A673 (cell line): ENCODE measurements around the gene SLC27A4. TPM values are rescaled to one million over a fixed set of nuclear protein-coding genes. Genes with fewer than 3 reads are reported as not detected.

Experiments used
- BruUV-seq: library from RNA; stranded (reverse); fragments of 400-500 nt; replicated peaks from 2 replicates; lab custom pipeline; 2021; lab: Mats Ljungman, UMichigan
- CTCF ChIA-PET: fragments of 300-600 bp; sonication (Branson Sonifier 250); formaldehyde crosslinking; loops from one replicate; lab custom pipeline; 2022; ENCODE audit warnings: antibody characterized with exemption; lab: Charles Lee
- POLR2A ChIA-PET: fragments of 300-600 bp; sonication (Branson Sonifier 250); formaldehyde crosslinking; loops from one replicate; lab custom pipeline; 2022; ENCODE audit warnings: antibody characterized with exemption; ENCODE audit not compliant: low non-redundant PET; lab: Charles Lee
- DNase-seq: peaks from one replicate; pipeline ENCODE4 v3.0.0-alpha.2; 2015; ENCODE audit warnings: low spot score
- H3K27ac ChIP-seq: fragments of 200-600 bp; sonication (generic); 2 replicates; pipeline ENCODE4 v1.5.1; 2016; ENCODE audit warnings: mixed run types, low read depth, mild to moderate bottlenecking, mixed read lengths, antibody characterized with exemption, low read length; ENCODE audit not compliant: poor library complexity, severe bottlenecking
- H3K27me3 ChIP-seq: fragments of 200-600 bp; sonication (generic); replicated peaks from 2 replicates; pipeline ENCODE4 v1.6.1; 2017; ENCODE audit warnings: mixed run types, low read depth, mild to moderate bottlenecking, mixed read lengths, antibody characterized with exemption, low read length; ENCODE audit not compliant: insufficient read depth, poor library complexity
- H3K36me3 ChIP-seq: fragments of 200-600 bp; sonication (generic); 2 replicates; pipeline ENCODE4 v1.6.1; 2016; ENCODE audit warnings: mixed run types, mild to moderate bottlenecking, mixed read lengths, antibody characterized with exemption, low read length; ENCODE audit not compliant: insufficient read depth, poor library complexity, severe bottlenecking
- H3K4me1 ChIP-seq: fragments of 200-600 bp; sonication (generic); 2 replicates; pipeline ENCODE4 v1.6.1; 2017; ENCODE audit warnings: mixed run types, mild to moderate bottlenecking, mixed read lengths, antibody characterized with exemption, low read length; ENCODE audit not compliant: insufficient read depth, poor library complexity, severe bottlenecking
- H3K4me3 ChIP-seq: fragments of 200-600 bp; sonication (generic); 2 replicates; pipeline ENCODE4 v1.5.1; 2016; ENCODE audit warnings: low read depth, mixed run types, mild to moderate bottlenecking, mixed read lengths, low read length; ENCODE audit not compliant: poor library complexity, severe bottlenecking
- H3K9me3 ChIP-seq: fragments of 200-600 bp; sonication (generic); 2 replicates; pipeline ENCODE4 v1.6.1; 2016; ENCODE audit warnings: mixed run types, low read depth, mild to moderate bottlenecking, mixed read lengths, antibody characterized with exemption, low read length; ENCODE audit not compliant: poor library complexity, severe bottlenecking
- EZH2 ChIP-seq: fragments of 200-600 bp; sonication (generic); IDR thresholded peaks from 2 replicates; pipeline ENCODE4 v1.6.1; 2017; ENCODE audit warnings: borderline replicate concordance, low read depth, mild to moderate bottlenecking, mixed read lengths, antibody characterized with exemption, low read length; ENCODE audit not compliant: poor library complexity, severe bottlenecking
- intact Hi-C: fragments of 100-400 bp; cut with micrococcal nuclease; formaldehyde crosslinking; loops from one replicate; pipeline ENCODE4 v1.10.0; 2022; ENCODE audit not compliant: unreplicated experiment
- total RNA-seq: library from RNA; stranded (reverse); gene quantifications from 2 replicates; pipeline ENCODE4 v1.2.3, GENCODE V29; 2021
- TF ChIP-seq, protein P1 (sequence below): fragments of 300-800, 200-600 bp; sonication (generic); conservative IDR thresholded peaks from 2 replicates; pipeline ENCODE4 v1.5.1; 2017; ENCODE audit warnings: low read depth, mild to moderate bottlenecking, antibody characterized with exemption, low read length, moderate library complexity, mixed read lengths

SLC27A4 gene
- total RNA-seq, 1 experiment from 2014 or later, result 39.1 TPM

GRCh38 chr9:128390813-128391711 lies 50.7 kb downstream of the SLC27A4 start:
- Histone ChIP-seq H3K27me3 (no peaks in the 10 kb centered on the region), H3K27ac (no peak overlapping the region), H3K9me3 (no peaks in the 10 kb centered on the region), H3K4me1 (peaks cover 10% of the 10 kb centered on the region), H3K4me3 (no peak overlapping the region), H3K36me3 (peaks cover 17% of the 10 kb centered on the region)
- ChIA-PET POLR2A (no interaction called here), CTCF (no interaction called here)
- TF ChIP-seq, protein P1, sequence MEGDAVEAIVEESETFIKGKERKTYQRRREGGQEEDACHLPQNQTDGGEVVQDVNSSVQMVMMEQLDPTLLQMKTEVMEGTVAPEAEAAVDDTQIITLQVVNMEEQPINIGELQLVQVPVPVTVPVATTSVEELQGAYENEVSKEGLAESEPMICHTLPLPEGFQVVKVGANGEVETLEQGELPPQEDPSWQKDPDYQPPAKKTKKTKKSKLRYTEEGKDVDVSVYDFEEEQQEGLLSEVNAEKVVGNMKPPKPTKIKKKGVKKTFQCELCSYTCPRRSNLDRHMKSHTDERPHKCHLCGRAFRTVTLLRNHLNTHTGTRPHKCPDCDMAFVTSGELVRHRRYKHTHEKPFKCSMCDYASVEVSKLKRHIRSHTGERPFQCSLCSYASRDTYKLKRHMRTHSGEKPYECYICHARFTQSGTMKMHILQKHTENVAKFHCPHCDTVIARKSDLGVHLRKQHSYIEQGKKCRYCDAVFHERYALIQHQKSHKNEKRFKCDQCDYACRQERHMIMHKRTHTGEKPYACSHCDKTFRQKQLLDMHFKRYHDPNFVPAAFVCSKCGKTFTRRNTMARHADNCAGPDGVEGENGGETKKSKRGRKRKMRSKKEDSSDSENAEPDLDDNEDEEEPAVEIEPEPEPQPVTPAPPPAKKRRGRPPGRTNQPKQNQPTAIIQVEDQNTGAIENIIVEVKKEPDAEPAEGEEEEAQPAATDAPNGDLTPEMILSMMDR, result no peak
- no peak for TF ChIP-seq EZH2
- no peak for DNase-seq
- BruUV-seq, result no TSS peak
- intact Hi-C loops, result no loop called here

DNA sequence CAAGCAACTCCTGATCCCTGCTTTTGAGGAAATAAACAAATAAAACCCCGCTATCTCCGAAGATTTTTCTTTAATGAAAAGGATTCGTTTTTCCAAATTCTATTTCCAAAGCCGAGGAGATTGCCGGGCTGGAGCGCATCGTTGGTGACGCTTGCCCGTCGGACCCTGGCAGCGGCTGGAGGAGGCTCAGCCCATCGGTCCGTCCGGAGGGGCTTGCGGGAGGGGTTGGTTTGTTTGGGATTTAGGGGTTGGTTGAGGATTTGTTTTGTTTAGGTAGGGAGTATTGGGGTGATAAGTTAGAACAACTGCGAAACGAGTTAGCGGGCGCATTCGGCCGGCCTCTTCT lies 51.6 kb downstream of the SLC27A4 start:
- TF ChIP-seq EZH2, result no peak
- TF ChIP-seq, protein P1, result no peak
- CTCF ChIA-PET, result no interaction called here
- no peak overlapping the region for H3K27ac ChIP-seq
- H3K27me3 ChIP-seq, result no peaks in the 10 kb centered on the region
- no peaks in the 10 kb centered on the region for H3K9me3 ChIP-seq
- POLR2A ChIA-PET, result no interaction called here
- H3K4me1 ChIP-seq, result peaks cover 10% of the 10 kb centered on the region
- H3K36me3 ChIP-seq, result peaks cover 17% of the 10 kb centered on the region
- no peak overlapping the region for H3K4me3 ChIP-seq
- DNase-seq, result no peak
- no TSS peak for BruUV-seq
- intact Hi-C loops, result no loop called here

DNA sequence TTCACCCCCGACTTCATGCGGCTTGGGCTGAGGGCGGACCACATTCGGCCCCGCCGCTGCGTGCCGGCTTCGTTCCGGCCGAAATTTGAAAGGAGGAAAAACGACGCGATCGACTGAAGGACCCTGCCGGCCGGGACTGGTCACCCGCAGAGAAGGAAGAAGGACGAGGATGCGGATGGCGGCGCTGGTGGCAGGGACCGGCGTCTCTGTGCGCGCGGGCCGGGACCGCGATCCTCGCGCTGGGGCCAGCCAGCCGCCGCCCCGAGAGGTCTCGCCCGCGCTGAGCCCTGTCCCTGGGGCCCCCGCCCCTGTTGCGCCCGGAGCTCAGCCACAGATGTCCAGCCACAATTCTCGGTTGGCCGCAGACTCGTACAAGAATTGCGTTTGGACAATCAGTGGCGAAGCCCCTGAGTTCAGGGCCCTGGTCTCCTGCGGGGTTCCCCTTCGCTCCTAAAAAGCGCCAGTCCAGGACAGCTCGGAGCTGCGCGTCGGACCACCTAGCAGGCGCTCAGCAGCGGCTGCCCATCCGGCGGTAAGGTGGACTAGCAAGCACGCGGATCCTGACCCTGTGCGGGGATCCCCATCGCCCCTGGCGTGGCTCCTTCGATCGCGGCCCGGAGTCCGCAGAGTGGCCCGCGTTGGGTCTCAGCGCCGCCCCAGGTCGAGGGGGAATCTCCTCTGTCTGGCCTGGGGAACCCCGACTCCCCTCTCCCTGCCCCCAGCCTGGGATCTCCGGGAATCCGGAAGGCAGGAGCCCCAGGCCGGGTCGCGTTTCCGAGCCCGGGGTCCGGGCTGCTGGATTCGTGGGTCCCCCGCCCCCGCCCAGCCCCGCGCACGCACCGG lies 52.2 kb downstream of the SLC27A4 start:
- no TSS peak for BruUV-seq
- no peaks in the 10 kb centered on the region for H3K27me3 ChIP-seq
- CTCF ChIA-PET, result no interaction called here
- DNase-seq, result no peak
- no peak overlapping the region for H3K4me3 ChIP-seq
- H3K4me1 ChIP-seq, result peaks cover 10% of the 10 kb centered on the region
- POLR2A ChIA-PET, result interaction anchor here (0.6 kb wide), 1 partner anchor 21 kb away, joined by 4 read pairs; the partner anchor contains the start of gene URM1
- no peak for TF ChIP-seq EZH2
- TF ChIP-seq, protein P1, result no peak
- H3K9me3 ChIP-seq, result no peaks in the 10 kb centered on the region
- H3K27ac ChIP-seq, result no peak overlapping the region
- H3K36me3 ChIP-seq, result peaks cover 15% of the 10 kb centered on the region
- intact Hi-C loops, result no loop called here
